Bronchus fibroblast of lung (primary cell): Measurements from ENCODE around the gene ABITRAM. TPM values are rescaled to one million over a fixed set of nuclear protein-coding genes. Genes with fewer than 3 reads are reported as not detected.

ENCODE experiments used
- total RNA-seq: library from RNA; depleted of rRNA; stranded (reverse); fragments of >200 nt; gene quantifications from 2 replicates; pipeline ENCODE4 v1.2.3, GENCODE V29; 2015

Gene ABITRAM, protein sequence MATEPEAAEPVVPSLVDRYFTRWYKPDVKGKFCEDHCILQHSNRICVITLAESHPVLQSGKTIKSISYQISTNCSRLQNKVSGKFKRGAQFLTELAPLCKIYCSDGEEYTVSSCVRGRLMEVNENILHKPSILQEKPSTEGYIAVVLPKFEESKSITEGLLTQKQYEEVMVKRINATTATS
- total RNA-seq, result 4.4 and 6.5 TPM in 2 replicates

DNA sequence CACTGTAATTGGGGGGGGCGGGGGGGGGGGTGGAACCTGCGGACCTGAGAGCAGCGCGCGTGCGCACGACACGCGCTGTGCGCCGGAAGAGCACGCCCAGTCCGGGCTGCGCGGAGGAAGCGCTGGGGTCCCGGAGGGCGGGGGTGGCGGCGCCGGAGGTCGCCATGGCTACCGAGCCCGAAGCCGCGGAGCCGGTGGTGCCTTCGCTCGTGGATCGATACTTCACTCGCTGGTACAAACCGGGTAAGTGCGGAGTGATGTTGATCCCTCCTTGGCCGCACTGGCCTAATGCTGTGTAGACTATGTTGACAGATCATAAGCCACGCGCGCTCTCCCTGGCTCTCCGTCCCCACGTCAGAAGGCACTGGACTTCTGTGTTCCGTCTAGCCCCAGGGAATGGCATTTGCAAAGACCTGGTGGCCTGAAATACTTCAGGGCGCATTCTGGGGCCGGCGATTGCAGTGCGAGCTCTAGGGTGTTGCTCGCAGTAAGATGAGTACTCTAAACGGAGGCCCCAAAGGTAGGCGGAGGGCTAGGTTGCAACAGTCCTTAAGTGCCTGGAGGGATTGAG, at the start of gene ABITRAM:
ABITRAM (plus strand) TSS at position 78 of the 571 bp plus-strand sequence; CDS start at position 165, 87 bp downstream.

DNA sequence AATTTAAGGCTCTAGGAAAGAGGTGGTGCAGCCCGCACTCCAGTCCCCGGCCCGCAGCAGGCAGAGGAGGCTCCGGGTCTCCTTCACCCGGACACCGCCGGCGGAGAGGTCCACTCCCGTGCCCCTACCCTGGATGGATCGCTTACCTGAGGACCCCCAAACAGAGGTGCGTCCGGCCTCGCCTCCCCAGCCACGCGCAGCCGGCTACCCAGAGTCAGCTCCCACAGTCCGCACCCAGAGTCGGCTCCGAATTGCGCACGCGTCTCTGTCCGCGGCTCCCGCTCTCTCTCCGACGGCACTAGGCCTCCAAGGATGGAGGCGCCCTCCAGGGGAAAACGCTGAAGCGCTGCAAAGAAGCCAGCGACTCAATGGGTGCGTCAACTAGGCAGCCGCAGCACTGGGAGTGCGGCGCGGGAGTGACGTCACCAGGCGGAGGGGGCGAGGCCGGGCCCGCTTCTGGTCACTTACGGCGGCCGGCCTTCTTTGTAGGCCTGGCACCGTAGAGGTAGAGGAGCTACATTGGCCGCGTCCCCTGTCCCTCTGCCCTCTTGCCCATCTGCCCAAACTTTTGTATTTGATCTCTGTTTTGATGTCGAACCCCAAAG, 380 bp upstream of the ABITRAM start, which contains the start of gene ELP1:
ELP1 (minus strand) TSS at position 407 of the 605 bp plus-strand sequence. CDS start 2,978 bp downstream, outside the sequence.

Other genes starting within 250 kb of the ABITRAM start
- not detected in 2 replicates for gene ACTL7B, start 78.4 kb upstream of the ABITRAM start, total RNA-seq
- not detected in 2 replicates for gene ACTL7A, start 72.1 kb upstream of the ABITRAM start, total RNA-seq
- 26.9 and 27.6 TPM in 2 replicates for gene ELP1, start 276 bp upstream of the ABITRAM start, total RNA-seq
- gene CTNNAL1, start 79.1 kb downstream of the ABITRAM start, total RNA-seq, result 104 and 127 TPM in 2 replicates
- 19.0 and 21.2 TPM in 2 replicates for gene TMEM245, start 185.5 kb downstream of the ABITRAM start, total RNA-seq
- gene FRRS1L, start 232.8 kb downstream of the ABITRAM start, total RNA-seq, result under 0.01 TPM in 2 replicates